Skeletal muscle tissue (tissue), 4 donors: Measurements from ENCODE around the gene RCL1. TPM values are rescaled to one million over a fixed set of nuclear protein-coding genes. Genes with fewer than 3 reads are reported as not detected.
"Not testable (repeated sequence)": the region's sequence is repeated elsewhere in the genome, so short reads cannot be mapped to it uniquely, and the experiment has no call there.

Experiments used
- H3K27ac ChIP-seq: one replicate; pipeline ENCODE4 v1.7.0; 2013; ENCODE audit warnings: mild to moderate bottlenecking, low read depth, low read length, inconsistent platforms
- H3K27me3 ChIP-seq, 3 donors: one replicate each; pipeline ENCODE4 v1.7.0; 2013; ENCODE audit warnings: low read length in 3 of 3; ENCODE audit not compliant: control insufficient read depth in 3 of 3, insufficient read depth in 3 of 3
- H3K36me3 ChIP-seq, 3 donors: one replicate each; pipeline ENCODE4 v1.7.0; 2013; ENCODE audit warnings: low read length in 3 of 3; ENCODE audit not compliant: control insufficient read depth in 3 of 3, insufficient read depth in 3 of 3
- H3K4me1 ChIP-seq, 3 donors: one replicate each; pipeline ENCODE4 v1.7.0; 2013; ENCODE audit warnings: low read length in 3 of 3, mild to moderate bottlenecking in 3 of 3; ENCODE audit not compliant: control insufficient read depth in 3 of 3, insufficient read depth in 3 of 3
- H3K4me3 ChIP-seq, 3 donors: one replicate each; pipeline ENCODE4 v1.7.0; 2013; ENCODE audit warnings: low read length in 3 of 3
- H3K9ac ChIP-seq, 3 donors: one replicate each; pipeline ENCODE4 v1.7.0; 2013; ENCODE audit warnings: low read length in 3 of 3, mild to moderate bottlenecking in 3 of 3, moderate library complexity in 2 of 3, low read depth in 1 of 3
- H3K9me3 ChIP-seq, 3 donors: one replicate each; pipeline ENCODE4 v1.7.0; 2013; ENCODE audit warnings: low read length in 3 of 3; ENCODE audit not compliant: control insufficient read depth in 3 of 3
- total RNA-seq: library from RNA; depleted of rRNA; stranded (reverse); fragments of >200 nt; gene quantifications from one replicate; pipeline ENCODE4 v1.2.3, GENCODE V29; 2014
- donor health status: Osteomylitis.

Gene RCL1, protein sequence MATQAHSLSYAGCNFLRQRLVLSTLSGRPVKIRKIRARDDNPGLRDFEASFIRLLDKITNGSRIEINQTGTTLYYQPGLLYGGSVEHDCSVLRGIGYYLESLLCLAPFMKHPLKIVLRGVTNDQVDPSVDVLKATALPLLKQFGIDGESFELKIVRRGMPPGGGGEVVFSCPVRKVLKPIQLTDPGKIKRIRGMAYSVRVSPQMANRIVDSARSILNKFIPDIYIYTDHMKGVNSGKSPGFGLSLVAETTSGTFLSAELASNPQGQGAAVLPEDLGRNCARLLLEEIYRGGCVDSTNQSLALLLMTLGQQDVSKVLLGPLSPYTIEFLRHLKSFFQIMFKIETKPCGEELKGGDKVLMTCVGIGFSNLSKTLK
- total RNA-seq, result 33.9 TPM

GRCh38 chr9:4792572-4793458 lies at the start of gene RCL1:
Gene RCL1, plus strand, starts transcription at chr9:4792944. Its CDS starts 148 bp downstream, at chr9:4793092.
- peak within 1 kb of the TSS; percentile 92 to 97 (median 96) for H3K9ac ChIP-seq
- H3K27me3 ChIP-seq, result no peaks in the 10 kb centered on the region
- H3K27ac ChIP-seq, result peak within 1 kb of the TSS; percentile 97
- H3K4me1 ChIP-seq, result peaks cover 24 to 38% (median 29%) of the 10 kb centered on the region in 3 donors
- H3K9me3 ChIP-seq, result no peaks in the 10 kb centered on the region
- H3K4me3 ChIP-seq, result peak within 1 kb of the TSS; percentile 94 to 96 (median 96)
- H3K36me3 ChIP-seq, result no peaks in the 10 kb centered on the region

DNA sequence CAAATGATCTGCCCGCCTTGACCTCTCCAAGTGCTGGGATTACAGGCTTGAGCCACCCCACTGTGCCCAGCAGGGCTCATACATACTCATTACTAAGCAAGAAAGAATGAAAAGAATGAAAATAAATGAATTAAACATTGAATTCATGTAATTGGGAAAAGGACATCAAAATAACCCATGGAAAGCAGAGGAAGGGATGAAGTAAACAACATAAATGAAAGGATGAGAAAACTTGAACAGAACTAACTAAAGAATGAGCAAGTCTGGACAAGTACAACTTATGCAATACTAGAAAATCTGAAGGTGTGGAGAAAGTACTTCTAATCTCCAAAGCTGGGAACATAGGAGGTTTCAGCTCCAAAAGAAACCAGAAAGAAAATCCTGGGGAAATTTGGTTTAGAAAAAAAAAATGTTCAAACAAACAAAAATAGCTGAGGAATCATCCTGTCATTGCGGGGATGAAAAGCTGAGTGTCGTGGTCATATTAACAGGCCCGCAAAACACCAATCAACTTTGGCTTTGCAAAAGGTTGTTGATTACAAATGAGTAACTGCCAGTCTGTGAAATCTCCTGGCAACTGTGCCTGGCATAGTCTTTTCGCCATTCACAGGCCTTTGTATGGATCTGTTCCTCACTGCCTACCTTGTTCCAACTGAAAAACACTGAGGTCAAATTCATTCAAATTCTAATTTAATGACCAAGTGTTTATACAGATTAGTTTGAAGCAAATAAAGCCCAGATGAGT lies 49.4 kb upstream of the RCL1 start:
- Histone ChIP-seq H3K9ac (no peak overlapping the region), H3K27me3 (no peaks in the 10 kb centered on the region), H3K4me3 (no peak overlapping the region), H3K4me1 (peaks cover 2 to 25% (median 17%) of the 10 kb centered on the region in 3 donors), H3K36me3 (peaks cover 0 to 2% (median 0%) of the 10 kb centered on the region in 3 donors), H3K27ac (no peak overlapping the region), H3K9me3 (no peaks in the 10 kb centered on the region)

GRCh38 chr9:4746278-4747030 lies 46.3 kb upstream of the RCL1 start:
- H3K4me3 ChIP-seq, result no peak overlapping the region
- H3K27ac ChIP-seq, result no peak overlapping the region
- H3K9me3 ChIP-seq, result no peaks in the 10 kb centered on the region
- H3K27me3 ChIP-seq, result no peaks in the 10 kb centered on the region
- H3K4me1 ChIP-seq, result peaks cover 0 to 6% (median 4%) of the 10 kb centered on the region in 3 donors
- H3K9ac ChIP-seq, result no peak overlapping the region
- no peaks in the 10 kb centered on the region for H3K36me3 ChIP-seq

GRCh38 chr9:4748612-4749011 lies 44.1 kb upstream of the RCL1 start:
- no peak overlapping the region for H3K9ac ChIP-seq
- H3K4me3 ChIP-seq, result no peak overlapping the region
- no peaks in the 10 kb centered on the region for H3K27me3 ChIP-seq
- H3K4me1 ChIP-seq, result no peaks in the 10 kb centered on the region
- H3K9me3 ChIP-seq, result no peaks in the 10 kb centered on the region
- H3K27ac ChIP-seq, result no peak overlapping the region
- H3K36me3 ChIP-seq, result no peaks in the 10 kb centered on the region

DNA sequence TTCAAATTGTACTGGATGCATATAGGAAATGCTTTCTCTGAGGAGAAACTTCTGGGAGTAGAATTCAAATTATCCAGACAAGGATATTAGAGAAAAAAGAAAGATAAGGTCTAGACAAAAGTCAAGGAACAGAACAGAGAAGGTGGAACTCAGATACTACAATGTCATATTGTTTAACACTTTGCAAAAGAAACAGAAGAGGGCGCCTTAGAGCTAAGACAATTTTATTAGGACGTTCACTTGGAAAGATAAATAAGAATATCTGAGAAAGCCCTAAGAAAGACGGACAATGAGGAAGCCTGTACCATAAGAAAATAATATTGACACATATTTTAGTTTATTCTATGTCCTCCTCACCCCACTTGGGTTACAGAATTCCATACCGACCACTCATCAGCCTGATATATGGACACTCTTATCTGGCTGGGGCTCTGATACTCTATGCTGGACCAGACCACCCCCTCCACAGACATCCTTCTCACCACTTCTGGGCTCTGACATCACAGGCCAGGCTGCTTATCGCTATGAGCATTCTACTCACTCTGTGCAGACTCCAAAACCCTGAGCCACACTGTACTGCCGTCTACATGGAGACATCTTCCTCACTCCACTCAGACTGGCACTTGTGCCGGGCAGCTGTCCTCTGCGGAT lies 42.6 kb upstream of the RCL1 start:
- H3K36me3 ChIP-seq, result no peaks in the 10 kb centered on the region
- no peaks in the 10 kb centered on the region for H3K4me1 ChIP-seq
- no peak overlapping the region for H3K27ac ChIP-seq
- no peak overlapping the region for H3K4me3 ChIP-seq
- no peaks in the 10 kb centered on the region for H3K9me3 ChIP-seq
- no peak overlapping the region for H3K9ac ChIP-seq
- no peaks in the 10 kb centered on the region for H3K27me3 ChIP-seq

GRCh38 chr9:4754530-4754929 lies 38.2 kb upstream of the RCL1 start:
- H3K9ac ChIP-seq, H3K27me3 ChIP-seq, H3K4me3 ChIP-seq, H3K9me3 ChIP-seq, H3K36me3 ChIP-seq, H3K4me1 ChIP-seq, H3K27ac ChIP-seq: not testable (repeated sequence)

DNA sequence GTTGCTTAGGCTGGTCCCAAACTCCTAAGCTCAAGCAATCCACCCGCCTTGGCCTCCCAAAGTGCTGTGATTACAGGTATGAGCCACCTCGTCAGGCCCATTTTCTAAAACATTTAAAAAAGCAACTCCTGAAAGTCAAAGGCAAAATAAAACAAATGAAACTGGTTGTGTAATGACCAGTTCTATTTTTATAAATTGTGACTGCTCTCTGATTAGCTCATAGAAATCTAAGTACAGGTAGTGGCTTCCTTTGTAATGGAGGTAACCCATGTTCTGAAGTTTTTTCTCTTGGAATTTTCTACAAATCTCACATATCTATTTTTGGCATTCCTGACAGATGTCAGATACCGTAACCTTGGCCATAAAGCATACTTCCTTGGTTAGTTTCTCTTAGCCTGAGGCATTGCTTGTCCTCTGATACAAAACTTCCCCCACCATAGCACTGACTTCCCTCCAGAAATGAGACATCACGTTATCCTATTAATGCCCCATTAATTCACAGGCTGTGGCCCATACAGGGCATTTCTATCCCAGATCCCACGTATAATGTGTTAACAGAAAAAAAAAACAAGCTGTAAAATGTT lies 37.6 kb upstream of the RCL1 start:
- no peaks in the 10 kb centered on the region for H3K9me3 ChIP-seq
- H3K4me1 ChIP-seq, result no peaks in the 10 kb centered on the region
- no peaks in the 10 kb centered on the region for H3K36me3 ChIP-seq
- no peaks in the 10 kb centered on the region for H3K27me3 ChIP-seq
- H3K27ac ChIP-seq, result no peak overlapping the region
- H3K4me3 ChIP-seq, result no peak overlapping the region
- no peak overlapping the region for H3K9ac ChIP-seq

GRCh38 chr9:4756420-4756819 lies 36.3 kb upstream of the RCL1 start:
- no peak overlapping the region for H3K9ac ChIP-seq
- H3K9me3 ChIP-seq, result no peaks in the 10 kb centered on the region
- no peaks in the 10 kb centered on the region for H3K27me3 ChIP-seq
- no peaks in the 10 kb centered on the region for H3K4me1 ChIP-seq
- no peaks in the 10 kb centered on the region for H3K36me3 ChIP-seq
- no peak overlapping the region for H3K27ac ChIP-seq
- H3K4me3 ChIP-seq, result no peak overlapping the region

- no peaks in the 10 kb centered on the region for H3K27me3 ChIP-seq
- no peaks in the 10 kb centered on the region for H3K9me3 ChIP-seq
- no peak overlapping the region for H3K27ac ChIP-seq
- H3K9ac ChIP-seq, result no peak overlapping the region
- no peak overlapping the region for H3K4me3 ChIP-seq
- H3K4me1 ChIP-seq, result peaks cover 7 to 17% (median 10%) of the 10 kb centered on the region in 3 donors
- no peaks in the 10 kb centered on the region for H3K36me3 ChIP-seq
These were observed 32.6 kb upstream of the RCL1 start for GRCh38 chr9:4760122-4760521.
